Smooth muscle cell of the brain vasculature (primary cell): ENCODE measurements around the gene P4HB.

Experiments
- DNase-seq: peaks from one replicate; pipeline ENCODE4 v3.0.0-alpha.2; 2012; ENCODE audit warnings: low read depth, low spot score

The P4HB gene

DNA sequence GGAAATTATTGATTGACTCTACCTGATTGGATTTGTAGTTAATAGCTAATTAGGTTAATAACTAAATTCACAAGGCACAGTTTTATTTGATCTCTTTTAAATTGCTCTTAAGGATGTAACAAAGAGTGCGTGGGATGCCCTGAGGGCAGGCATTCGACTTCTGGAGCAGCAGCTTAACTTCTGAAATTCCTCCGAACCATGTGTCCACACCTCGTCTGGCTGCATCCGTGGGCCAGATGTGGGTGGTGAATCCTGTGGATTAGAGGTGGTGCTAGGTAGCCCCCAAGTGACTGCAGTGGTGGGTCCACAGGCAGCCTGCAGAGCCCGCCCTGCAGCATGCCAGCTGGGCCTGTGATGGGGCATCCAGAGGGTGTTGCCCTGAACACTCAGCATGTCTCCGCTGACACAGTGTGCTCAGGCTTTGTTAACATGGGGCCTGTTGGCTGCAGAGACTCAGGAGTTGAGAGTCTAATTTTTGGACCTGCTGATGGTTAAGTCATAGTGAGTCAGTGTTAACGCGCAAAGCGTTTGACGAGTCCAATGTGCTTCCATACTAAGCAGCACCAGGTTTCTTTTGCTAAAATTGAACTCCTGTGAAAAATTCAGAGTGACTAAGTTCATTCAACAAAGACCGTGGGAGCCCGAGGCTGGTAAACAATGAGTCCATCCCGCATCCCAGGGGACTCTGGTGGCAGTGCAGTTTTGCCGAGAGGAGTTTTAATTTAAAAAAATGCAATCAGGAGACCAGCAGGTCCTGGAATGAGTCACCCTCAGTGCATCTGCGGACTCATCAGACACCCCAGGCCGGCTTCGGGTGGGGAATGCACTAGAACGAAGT, 37.9 kb upstream of the P4HB start:
- peak; percentile 65 for DNase-seq

DNA sequence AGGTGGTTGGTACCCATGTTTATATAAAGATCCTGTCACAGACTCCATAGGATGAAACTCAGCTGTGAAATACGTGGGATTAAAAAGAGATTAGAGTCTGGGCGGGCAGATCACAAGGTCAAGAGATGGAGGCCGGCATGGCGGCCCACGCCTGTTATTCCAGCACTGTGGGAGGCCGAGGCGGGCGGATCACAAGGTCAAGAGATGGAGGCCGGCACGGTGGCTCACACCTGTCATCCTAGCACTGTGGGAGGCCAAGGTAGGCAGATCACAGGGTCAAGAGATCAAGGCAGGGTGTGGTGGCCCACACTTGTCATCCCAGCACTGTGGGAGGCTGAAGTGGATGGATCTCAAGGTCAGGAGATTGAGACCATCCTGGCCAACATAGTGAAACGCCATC, 35.1 kb upstream of the P4HB start:
- no peak for DNase-seq

DNA sequence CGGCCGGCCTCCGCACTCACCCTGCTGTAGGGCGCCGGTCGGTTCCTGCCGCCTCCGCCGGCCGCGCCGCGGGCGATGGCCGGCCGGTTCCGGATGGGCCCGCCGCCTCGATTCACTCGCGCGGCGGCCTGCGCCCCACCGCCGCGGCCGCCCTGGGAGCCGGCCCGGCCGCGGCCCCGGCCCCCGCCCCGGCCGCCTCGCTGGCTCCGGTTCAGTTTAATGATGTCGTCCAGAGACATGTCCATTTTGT, 30.9 kb upstream of the P4HB start:
- no peak for DNase-seq

DNA sequence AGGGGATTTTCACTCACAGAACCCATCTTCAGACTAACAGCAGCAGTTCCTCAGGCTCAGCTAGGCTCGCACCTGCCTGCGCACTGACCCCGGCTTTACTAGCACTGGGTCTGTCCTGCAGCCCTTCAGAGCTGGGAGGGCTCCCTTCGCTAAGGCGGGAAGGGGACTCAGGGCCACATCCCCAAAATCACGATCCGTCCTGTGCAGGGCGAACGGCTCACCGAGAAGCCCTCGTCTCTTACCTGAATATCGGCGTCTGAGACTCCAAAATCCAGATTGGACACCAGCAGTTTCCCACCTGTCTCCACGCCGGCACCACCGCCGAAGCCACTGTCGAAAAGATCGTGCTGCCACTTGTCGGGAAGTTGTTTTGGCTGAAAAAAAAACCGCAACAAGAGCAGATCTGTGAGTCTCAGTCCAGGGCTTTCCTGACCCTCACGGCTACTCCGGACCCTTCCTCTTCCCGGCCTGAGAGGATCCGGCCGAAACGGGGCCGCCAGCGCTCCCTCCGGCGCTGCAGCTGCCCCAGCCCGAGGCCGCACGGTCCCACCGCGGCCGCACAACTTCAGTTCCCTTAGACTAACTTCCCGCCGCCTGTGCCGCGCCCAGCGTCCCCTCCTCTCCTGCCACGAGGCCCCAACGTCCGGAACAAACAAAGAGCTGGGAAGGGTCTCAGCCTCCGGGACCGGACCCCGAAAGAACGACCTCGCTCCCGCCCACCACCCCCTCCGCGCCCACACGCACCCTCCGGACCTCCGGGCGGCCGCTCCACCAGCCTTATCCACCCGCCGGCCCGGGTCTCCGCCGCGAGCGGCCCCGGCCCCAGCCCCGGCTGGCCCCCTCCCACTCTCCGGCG, 30.3 kb upstream of the P4HB start:
- no peak for DNase-seq

DNA sequence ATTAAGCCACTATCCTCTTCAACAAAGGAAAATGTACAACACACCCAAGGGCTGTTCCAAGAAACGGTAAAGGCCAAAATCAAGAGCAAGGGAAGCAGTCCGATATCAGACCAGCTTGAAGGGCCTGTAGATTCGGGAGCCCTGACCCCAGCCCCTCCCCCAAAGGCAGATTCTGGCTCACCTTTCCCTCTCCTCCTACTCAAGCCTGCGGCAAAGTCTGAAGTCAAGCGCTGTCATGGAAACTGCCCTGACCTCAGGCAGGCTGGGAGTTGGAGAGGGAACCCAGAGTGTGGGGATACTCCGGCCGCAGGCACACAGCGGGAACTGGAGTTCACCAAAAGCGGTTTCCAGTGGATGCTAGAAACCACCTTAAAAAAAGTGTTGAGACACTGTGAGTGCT, 29.3 kb upstream of the P4HB start:
- no peak for DNase-seq

DNA sequence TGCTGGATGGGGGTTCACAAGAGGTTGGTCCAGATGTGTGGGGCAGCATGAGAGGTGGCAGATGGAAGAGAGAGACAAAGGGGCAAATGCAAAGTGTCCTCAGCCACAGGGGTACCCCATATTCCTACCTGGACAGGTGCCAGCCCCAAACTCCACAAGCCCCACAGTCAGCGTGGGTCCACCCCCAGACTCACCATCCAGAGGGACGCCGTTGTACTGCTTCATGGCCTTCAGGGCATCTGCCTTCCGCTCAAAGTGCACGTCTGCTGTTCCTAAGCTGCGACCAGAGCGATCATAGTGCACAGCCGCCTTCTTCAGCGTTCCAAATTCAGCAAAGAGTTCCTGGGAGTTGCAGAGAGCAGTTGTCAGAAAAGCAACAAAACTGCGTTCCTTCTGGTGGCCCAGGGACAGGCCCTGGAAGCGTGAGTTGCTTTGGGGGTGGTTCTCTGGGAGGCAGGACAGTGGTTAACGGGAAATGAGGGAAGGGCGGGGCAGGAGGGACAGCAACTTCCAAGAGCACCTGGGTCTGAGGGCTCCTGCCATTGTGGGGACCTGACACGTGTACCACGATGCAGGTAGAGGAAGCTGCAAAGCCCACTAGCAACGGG, 28.8 kb upstream of the P4HB start:
- no peak for DNase-seq

DNA sequence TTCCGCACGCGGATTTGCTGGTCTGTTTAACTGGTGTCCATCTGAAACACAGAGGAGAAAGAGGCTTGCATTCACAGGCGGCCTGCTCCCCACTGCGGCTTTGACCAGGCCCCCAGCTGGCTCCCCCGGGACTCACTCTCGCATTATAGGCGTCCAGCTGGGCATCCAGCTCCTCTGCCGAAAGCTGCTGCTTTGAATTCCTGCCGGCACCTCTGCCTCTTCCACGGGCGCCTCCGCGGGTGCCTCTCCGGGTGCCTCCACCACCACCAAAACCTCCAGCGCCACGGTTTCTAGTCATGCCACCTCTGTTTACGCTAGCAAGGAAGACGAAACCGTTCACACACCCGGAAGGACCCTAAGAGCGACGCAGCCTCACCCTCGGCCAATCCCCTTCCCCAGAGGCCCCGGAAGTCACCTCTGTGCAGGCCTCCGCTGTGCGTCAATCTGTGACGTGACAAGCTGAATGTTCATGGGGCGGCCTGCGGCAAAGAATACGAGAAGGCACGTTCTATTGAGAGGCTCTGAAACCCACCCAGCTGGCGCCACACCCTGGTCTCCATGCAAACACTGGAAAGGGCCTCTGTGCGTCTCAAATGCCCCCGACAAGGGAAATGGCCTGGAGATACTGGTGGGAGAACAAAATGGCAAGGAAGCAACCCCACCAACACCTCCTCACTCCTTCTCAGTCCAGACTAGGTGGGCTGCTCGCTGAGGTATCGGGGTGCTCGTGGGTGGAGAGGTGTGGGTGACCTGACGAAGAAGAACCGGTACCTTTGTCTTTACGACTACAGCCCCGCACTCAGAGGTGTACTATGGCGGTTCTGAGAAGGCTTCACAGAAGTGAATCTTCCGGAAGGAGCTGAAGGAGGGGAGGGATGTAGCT, 28.0 kb upstream of the P4HB start:
- no peak for DNase-seq

DNA sequence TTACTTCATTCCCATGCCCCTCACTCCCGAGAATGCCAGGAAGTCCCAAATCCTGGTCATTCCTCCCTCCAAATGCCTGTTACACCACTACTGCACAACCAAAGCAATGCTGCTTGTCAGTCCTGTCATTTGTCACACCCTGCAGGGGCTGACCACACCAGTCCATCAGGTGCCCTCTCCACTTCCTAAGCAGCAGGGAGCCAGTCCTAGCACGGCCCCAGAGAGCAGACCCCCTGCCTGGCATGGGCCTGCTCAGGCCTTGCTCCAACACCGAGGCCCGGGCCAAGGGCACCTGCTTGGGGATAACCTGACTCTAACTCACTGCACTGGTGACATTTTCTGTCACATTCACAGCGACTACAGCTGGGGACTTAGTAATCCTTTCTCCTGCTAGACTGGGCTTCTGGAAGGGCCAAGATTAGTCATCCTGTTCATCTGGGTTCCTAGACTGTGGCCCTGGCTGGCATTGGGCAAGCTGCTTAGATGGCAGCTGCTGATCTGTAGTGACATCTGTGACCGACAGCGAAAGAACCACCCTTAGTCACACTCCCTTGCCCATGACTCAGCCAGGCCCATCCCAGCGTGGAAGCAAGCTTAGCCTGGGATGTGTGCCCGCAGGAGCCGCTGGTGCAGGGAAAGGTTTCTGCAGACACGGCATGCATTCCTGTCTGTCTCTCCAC, 25.7 kb upstream of the P4HB start:
- DNase-seq, result no peak

DNA sequence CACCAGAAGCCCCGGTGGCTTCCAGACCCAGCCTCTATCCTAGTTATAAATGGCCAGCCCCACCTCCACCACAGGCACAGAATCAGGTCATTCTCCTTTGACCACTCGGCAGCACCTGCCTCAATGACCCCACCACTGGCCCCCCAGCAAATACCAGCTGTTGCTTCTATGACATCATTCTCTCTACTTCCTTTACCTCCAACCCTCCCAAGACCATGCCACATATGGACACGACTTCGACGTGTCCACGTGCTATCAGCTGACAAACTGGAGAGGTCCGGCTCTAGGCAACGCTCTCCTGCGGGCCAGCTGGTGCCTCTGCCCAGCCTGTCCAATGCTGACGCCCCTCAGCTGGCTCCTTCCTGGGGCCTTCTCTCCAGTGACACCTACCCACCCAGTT, 25.1 kb upstream of the P4HB start:
- DNase-seq, result no peak

DNA sequence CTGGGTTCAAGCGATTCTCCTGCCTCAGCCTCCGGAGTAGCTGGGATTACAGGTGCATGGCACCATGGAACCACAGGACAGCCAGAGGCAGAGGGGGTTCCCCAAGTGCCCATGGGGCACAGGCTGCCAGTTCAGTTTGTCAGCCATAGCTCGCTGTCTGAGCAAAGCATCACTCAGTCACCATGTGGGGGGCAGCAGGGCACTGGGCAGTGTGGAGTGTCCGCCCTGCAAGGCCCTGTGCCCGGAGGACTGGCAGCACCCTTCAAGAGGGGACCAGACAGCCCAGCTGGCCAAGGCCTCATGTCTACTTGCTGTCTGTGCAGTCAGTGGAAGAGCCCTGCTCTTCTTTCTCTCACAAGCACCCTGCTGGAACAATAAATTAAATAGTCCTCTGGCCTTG, 24.6 kb upstream of the P4HB start:
- no peak for DNase-seq

DNA sequence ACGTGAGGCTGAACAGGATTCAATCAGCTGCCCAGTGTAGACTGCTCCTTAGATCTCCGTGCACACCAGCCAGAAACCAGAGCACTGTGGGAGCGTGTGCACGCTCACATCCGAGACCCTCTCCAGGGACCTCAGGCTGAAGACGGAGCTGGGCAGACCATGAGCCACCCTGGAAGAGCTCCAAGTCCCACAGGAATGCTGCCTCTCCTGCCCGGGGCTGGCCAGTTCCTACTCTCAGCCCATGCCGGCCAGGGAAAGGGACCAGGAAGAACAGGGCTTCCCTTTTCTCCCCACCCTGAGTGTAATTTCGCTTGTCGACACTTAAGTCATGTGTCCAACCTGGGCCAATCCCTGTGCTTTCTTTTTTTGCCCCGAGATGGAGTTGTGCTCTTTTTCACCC, 24.2 kb upstream of the P4HB start:
- no peak for DNase-seq

DNA sequence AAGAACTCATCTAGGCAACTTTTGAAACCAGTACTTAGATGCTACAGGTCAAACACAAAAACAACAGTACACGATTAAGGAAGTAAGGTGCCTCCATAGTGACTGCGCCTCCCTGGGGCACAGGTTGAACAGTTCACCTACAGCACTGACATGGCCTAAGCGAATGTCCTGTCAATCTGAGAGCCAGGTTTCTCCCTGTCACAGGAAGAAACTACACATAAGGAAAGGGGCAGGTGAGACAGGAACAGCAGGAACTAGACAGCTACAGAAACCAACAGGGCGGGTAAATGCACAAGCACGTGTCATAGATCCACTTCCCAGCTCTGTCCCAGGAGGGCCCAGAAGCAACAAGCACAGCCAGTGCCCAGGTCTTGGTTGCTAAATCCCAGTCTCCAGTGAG, 18.8 kb upstream of the P4HB start:
- DNase-seq, result no peak

DNA sequence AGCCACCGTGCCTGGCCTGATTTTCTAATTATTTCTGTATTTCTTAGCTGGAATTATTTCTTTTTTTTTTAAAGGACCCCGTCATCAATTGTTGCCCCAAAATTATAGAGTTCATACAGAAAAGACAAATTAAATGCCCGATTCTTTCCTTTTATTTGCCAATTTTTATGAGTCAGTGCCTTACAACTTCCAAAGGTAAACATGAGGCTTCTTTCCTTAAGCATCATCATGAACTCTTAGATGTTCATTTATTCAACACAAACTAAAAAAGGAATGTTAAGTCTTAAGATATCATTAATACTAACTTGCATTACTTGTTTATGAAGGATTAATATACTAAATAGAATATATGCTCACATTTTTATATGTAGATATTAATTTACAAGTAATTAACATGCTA, 18.0 kb upstream of the P4HB start:
- DNase-seq, result no peak

DNA sequence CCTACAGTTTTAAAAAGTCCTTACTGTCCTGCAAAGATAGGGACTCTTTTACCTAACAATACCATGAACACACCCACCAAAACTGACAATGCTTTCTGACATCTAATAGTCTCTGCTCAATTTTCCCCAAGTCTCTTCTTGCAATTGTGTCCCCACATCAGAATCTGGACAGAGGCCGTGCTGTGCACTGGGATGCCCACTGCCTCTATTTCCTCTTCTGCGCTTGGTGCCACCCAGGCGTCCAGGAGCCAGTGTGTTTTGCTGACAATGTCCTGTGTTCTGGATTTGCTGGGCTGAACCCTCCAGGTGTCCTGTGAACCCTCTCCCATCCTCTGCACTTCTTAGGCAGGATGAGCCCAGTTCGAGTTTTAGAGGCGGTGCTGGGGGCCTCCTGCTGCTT, 17.2 kb upstream of the P4HB start:
- DNase-seq, result no peak

DNA sequence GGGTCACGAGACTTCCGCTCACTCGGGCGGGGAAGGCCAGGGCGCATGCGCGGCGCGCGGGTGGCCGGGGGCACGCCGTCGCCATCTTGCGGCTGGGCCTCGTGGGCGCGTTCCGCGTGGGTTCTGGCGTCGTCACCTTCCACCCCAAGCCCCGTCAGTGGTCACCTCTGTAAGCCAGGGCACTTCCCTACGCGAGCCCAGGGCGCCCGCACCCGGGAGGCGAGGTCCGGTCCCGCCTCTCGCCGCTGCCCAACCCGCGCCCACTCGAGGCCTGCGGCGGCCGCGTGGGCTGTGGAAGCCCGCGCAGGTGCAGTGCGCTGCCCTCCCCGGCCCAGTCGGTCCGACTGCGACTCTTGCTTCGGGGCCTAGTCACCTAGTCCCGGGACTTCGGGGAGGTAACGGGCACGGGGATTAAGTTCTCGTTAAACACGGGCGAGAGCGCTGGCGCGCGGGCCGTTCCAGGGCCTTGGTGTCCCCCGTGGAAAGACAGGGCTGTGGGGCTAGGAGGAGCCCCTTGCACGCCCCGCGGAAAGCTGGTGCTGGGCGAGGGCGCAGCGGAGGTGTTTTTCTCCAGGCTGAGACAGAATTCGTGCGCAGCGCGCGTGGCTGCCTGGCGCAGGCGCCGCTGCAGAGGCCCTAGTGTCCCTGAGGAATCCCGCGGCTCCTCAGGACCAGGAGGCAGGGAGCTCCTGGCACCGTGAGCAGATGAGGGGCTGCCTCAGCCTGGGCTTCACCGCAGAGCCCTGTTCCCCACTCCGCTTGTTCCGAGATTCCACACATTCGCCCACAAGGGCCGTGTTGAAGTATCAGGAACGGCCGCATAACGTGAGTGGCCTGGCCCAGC, 11.3 kb upstream of the P4HB start:
- no peak for DNase-seq

DNA sequence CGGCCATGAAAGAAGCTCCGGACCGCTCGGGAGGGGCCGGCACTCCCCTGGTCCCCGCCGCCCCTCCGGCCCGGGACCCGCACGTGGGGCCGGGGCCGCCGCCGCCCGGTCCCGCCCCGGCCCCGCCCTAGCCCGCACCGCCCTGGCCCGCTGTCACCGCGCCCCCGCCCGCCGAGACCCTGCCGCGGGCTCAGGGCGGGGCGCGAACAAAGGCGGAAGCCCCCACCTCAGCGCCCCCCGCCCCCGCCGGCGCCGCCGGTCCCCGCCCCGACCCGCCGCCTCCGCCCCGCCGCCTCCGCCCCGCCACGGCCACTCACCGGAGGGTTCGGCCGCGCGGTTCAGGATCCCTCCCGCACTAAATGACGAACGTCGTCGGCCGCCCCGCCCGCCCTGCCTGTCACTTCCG, 10.6 kb upstream of the P4HB start, which contains the start of gene ARHGDIA:
Gene ARHGDIA (minus strand): TSS at position 357 of the 406 bp plus-strand sequence. CDS start 1,407 bp downstream, outside the sequence.
- DNase-seq, result no peak

DNA sequence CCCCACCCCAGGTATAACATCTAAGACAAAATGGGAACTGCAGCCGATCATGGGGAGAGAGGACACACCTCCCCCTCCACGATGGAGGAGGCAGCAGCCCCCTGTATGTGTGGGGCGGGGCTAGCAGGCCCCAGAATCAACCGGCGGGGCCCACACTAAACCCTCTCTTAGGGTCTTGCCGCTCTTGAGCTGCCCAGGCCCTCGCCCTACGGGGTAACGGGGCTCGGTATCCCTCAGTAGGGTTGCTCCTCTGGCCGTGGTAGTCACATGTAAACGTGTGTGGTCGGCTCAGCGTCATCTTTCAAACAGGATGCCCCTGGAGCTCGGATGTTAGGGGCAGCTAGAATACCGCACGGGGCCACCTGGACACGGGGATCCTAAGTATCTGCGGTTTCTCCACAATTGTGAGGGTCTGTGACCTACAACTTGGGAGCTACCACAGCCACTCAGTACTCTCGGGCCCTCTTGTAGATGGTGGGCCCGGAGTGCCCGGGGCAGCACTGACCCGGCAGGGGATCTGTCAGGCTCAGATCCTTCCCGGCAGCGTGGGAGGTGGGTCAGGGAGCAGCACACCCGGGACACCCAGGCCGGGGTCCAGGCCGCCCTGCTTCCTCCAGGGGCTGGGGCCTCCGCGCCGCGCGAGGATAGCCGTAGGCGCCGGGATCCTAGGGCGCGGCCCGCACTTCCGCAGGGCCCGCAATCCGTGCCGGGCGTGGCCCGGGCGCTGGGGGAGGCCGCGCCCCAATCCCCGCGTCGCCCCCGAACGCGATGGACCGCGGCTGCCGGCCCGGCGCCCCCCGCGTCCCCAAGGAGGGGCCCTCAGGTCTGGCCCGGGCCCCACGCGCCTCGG, 10.0 kb upstream of the P4HB start:
- DNase-seq, result no peak

DNA sequence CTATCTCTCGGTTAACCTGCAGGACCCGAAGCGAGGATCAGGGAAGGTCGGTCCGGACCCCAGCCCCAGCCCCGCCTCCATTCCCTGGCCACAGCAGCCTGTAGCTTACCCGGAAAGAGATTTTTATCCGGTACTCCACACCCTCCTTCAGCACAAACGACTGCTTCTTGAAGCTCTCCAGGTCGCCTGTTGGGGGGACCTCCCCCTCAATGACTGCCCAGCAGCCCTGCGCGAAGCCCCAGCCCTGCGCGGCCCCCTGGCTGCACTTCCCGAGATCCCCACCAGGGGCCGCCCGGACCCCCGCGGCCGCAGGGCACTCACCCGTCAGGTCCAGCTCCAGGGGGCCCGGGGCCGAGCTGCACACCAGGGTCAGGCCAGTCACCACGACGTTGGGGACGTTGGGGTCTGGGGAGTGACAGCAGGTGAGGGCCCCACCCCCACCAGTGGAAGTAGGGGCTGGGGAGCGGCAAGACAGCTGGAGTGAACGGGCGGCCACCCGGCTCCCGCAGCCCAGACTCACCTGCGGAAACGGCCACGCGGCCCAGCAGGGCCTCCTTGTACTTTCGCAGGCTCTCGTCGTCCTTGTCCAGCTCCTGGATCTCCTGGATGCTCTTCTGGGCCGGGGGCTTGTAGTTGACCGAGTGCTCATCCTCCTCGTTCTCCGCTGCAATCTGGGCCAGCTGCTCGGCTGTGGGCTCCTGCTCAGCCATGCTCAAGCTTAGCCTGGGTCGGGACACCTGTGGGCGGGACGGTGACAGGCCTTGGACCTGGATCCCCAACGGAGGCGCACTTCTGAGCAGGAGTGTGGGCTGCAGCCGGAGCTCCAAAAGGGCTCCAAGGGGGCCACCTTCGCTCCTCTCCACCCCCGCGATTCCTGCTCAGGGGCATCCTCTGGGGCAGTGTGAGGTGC, 9.1 kb upstream of the P4HB start:
- no peak for DNase-seq
